Mesenchymal stem cell (in vitro differentiated cells and primary cell): ENCODE results near the gene ACKR3.

Experiments
- DNase-seq: peaks from one replicate; pipeline ENCODE4 v3.0.0-alpha.2; 2013
- H2AFZ ChIP-seq: one replicate; pipeline ENCODE4 v1.6.1; 2013; ENCODE audit warnings: low read depth, mild to moderate bottlenecking, control low read depth, inconsistent platforms, low read length, moderate library complexity
- H2AK5ac ChIP-seq: 2 replicates; pipeline ENCODE4 v1.6.1; 2013; ENCODE audit warnings: low read length, moderate library complexity, mild to moderate bottlenecking, inconsistent platforms; ENCODE audit not compliant: severe bottlenecking
- H2BK120ac ChIP-seq: one replicate; pipeline ENCODE4 v1.6.1; 2013; ENCODE audit warnings: low read depth, mild to moderate bottlenecking, inconsistent platforms, low read length, moderate library complexity
- H2BK12ac ChIP-seq, 2 experiments: one replicate each; pipeline ENCODE4 v1.6.1; 2013; ENCODE audit warnings: inconsistent platforms in 2 of 2, low read length in 2 of 2, mild to moderate bottlenecking in 2 of 2, moderate library complexity in 2 of 2, control low read depth in 1 of 2
- H2BK15ac ChIP-seq: one replicate; pipeline ENCODE4 v1.6.1; 2013; ENCODE audit warnings: mild to moderate bottlenecking, low read depth, inconsistent platforms; ENCODE audit not compliant: poor library complexity, severe bottlenecking
- H2BK5ac ChIP-seq: 2 replicates; pipeline ENCODE4 v1.6.1; 2013; ENCODE audit warnings: low read depth, mild to moderate bottlenecking, low read length, control low read depth, inconsistent platforms; ENCODE audit not compliant: poor library complexity, severe bottlenecking
- H3K14ac ChIP-seq, 2 experiments: one replicate each; pipeline ENCODE4 v1.6.1; 2013; ENCODE audit warnings: inconsistent platforms in 2 of 2, low read length in 2 of 2, control low read depth in 1 of 2, mild to moderate bottlenecking in 1 of 2, moderate library complexity in 1 of 2
- H3K18ac ChIP-seq, 2 experiments: one replicate each; pipeline ENCODE4 v1.6.1; 2013; ENCODE audit warnings: inconsistent platforms in 2 of 2, low read length in 2 of 2, control low read depth in 1 of 2, low read depth in 1 of 2, mild to moderate bottlenecking in 1 of 2
- H3K23ac ChIP-seq, 2 experiments: one replicate each; pipeline ENCODE4 v1.6.1; 2013; ENCODE audit warnings: inconsistent platforms in 2 of 2, low read length in 2 of 2, mild to moderate bottlenecking in 2 of 2, moderate library complexity in 2 of 2, control low read depth in 1 of 2
- H3K27ac ChIP-seq: 2 replicates; pipeline ENCODE4 v1.5.1; 2013; ENCODE audit warnings: mild to moderate bottlenecking, moderate library complexity, low read length, control low read depth, inconsistent platforms; ENCODE audit not compliant: poor library complexity, severe bottlenecking
- H3K27me3 ChIP-seq, 2 experiments: 2 replicates each; pipeline versions ENCODE4 v1.6.1 to v1.7.0; 2013; ENCODE audit warnings: low read length in 2 of 2, mild to moderate bottlenecking in 2 of 2, moderate library complexity in 2 of 2, control low read depth in 1 of 2, inconsistent platforms in 1 of 2; ENCODE audit not compliant: control insufficient read depth in 1 of 2, insufficient read depth in 1 of 2
- H3K36me3 ChIP-seq, 2 experiments: 2 replicates each; pipeline versions ENCODE4 v1.6.1 to v1.7.0; 2013; ENCODE audit warnings: low read length in 2 of 2, control low read depth in 1 of 2, inconsistent platforms in 1 of 2, low read depth in 1 of 2, mild to moderate bottlenecking in 1 of 2; ENCODE audit not compliant: insufficient read depth in 2 of 2, control insufficient read depth in 1 of 2
- H3K4ac ChIP-seq, 2 experiments: one replicate each; pipeline ENCODE4 v1.6.1; 2013; ENCODE audit warnings: inconsistent platforms in 2 of 2, low read length in 2 of 2, mild to moderate bottlenecking in 2 of 2, moderate library complexity in 2 of 2, control low read depth in 1 of 2, low read depth in 1 of 2
- H3K4me1 ChIP-seq: 2 replicates; pipeline ENCODE4 v1.6.1; 2013; ENCODE audit warnings: low read depth, low read length, control low read depth; ENCODE audit not compliant: control insufficient read depth, insufficient read depth
- H3K4me2 ChIP-seq: 2 replicates; pipeline ENCODE4 v1.6.1; 2013; ENCODE audit warnings: low read length, mild to moderate bottlenecking, inconsistent platforms; ENCODE audit not compliant: poor library complexity, severe bottlenecking
- H3K4me3 ChIP-seq, 2 experiments: 2 replicates each; pipeline versions ENCODE4 v1.5.1 to v1.7.0; 2013; ENCODE audit warnings: low read length in 2 of 2, mild to moderate bottlenecking in 2 of 2, control low read depth in 1 of 2, low read depth in 1 of 2; ENCODE audit not compliant: insufficient read depth in 1 of 2
- H3K79me1 ChIP-seq: replicated peaks from 2 replicates; pipeline ENCODE4 v1.6.1; 2013; ENCODE audit warnings: mild to moderate bottlenecking, control low read depth, low read length, inconsistent platforms; ENCODE audit not compliant: poor library complexity, severe bottlenecking
- H3K9ac ChIP-seq: 2 replicates; pipeline ENCODE4 v1.7.0; 2013; ENCODE audit warnings: mild to moderate bottlenecking, low read length, moderate library complexity
- H3K9me3 ChIP-seq: 2 replicates; pipeline ENCODE4 v1.7.0; 2013; ENCODE audit warnings: mild to moderate bottlenecking, low read length; ENCODE audit not compliant: control insufficient read depth
- H4K8ac ChIP-seq: one replicate; pipeline ENCODE4 v1.6.1; 2013; ENCODE audit warnings: inconsistent platforms, mild to moderate bottlenecking, low read length, moderate library complexity
- H4K91ac ChIP-seq: one replicate; pipeline ENCODE4 v1.6.1; 2013; ENCODE audit warnings: mild to moderate bottlenecking, low read length, inconsistent platforms
- WGBS: methylation state at CpG from one replicate; pipeline ENCODE4 v1.1.7; 2013; ENCODE audit warnings: mixed read lengths; 5-methylcytosine and 5-hydroxymethylcytosine counted together

Gene ACKR3

DNA sequence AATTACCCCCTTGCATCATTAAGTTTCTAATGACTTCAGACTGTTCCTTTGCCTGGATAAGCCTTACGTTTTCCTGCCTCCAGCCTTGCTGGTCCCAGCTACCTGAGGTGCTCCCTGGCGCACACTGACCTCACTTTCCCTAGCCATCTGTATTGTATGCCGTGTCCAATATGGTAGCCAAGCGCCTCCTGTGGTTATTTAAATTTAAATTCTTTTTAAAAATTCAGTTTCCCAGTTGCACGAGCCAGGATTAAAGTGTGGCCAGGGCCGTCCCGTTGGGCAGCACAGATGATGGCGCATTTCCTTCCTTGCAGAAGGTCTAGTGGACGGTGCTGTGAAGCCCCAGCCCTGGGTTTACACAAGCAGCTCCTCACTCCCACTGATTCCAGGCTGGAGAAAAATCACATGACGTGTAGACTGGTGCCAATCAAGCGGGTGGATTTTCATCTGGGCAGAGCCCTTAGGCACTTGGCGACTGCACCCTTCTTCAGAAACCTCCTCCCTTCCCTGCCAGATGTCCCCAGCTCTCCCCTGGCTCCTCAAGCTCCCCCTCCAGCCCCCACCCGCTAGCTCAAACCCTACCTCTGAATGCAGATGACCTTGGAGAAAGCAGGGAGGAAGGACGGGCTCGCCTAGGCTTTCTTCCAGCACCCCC, 33.9 kb downstream of the ACKR3 start:
- no peak overlapping the region for H3K14ac ChIP-seq
- no peaks in the 10 kb centered on the region for H3K36me3 ChIP-seq
- 92% methylated on average over 14 of the region's 15 CpGs for WGBS

DNA sequence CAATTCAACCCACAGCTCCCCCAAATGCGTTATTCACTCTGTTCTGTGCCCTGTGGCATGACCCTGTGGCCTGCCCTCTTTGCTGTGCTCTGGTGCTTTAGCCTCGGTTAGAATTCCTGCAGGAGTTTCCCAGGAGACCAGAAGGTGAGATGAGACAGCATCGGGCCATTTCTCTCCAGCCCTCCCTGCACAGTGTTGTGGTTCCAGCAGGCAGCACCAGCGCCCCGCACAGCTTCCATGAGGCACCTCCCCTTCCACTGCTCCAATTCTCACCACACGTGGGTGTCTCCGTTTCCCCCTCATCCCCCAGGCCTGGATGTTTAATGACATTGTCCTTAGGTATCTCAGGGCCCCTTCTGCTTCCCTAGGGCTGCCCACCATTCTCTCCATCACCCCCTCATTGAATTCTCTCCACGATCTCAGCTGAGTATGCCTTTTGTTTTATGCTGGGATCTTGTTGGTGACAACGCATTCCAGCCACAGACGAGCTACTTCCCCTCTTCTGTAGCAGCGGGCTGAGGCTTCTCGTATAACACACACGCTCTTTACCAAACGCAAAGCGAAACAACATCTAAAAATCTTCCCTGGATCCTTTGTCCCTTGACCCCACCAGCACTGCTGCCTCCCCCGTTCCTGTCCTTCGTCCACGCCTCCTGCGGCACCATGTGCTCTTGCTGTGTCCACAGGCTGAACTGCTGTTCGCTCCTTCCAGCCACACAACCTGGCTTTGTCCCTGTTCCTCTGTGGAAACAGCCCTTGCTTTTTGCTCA, 35.1 kb downstream of the ACKR3 start:
- Histone ChIP-seq H3K4ac (no peak overlapping the region), H3K9ac (no peak overlapping the region), H4K91ac (no peak overlapping the region), H2AK5ac (no peak overlapping the region), H3K9me3 (no peaks in the 10 kb centered on the region), H3K4me2 (no peak overlapping the region), H2AFZ (no peak overlapping the region), H3K18ac (no peak overlapping the region), H2BK5ac (no peak overlapping the region), H2BK15ac (no peak overlapping the region), H3K4me1 (peaks cover 2% of the 10 kb centered on the region), H3K4me3 (no peak overlapping the region), H3K36me3 (no peaks in the 10 kb centered on the region), H3K27me3 (peaks cover 17 to 40% of the 10 kb centered on the region in 2 experiments), H2BK12ac (no peak overlapping the region), H3K27ac (no peak overlapping the region), H4K8ac (no peak overlapping the region), H3K14ac (no peak overlapping the region), H2BK120ac (no peak overlapping the region), H3K23ac (no peak overlapping the region), H3K79me1 (no peaks in the 10 kb centered on the region)
- 87% methylated on average over 20 of the region's 20 CpGs for WGBS
- no peak for DNase-seq

More for the DNA sequence above, 33.9 kb downstream of the ACKR3 start:
- H4K8ac ChIP-seq = no peak overlapping the region
- H2BK15ac ChIP-seq = no peak overlapping the region
- no peak overlapping the region for H4K91ac ChIP-seq
- no peak overlapping the region for H3K4ac ChIP-seq
- no peak overlapping the region for H2AK5ac ChIP-seq
- no peak overlapping the region for H2BK120ac ChIP-seq
- H3K4me3 ChIP-seq = no peak overlapping the region
- H3K23ac ChIP-seq = no peak overlapping the region
- no peak overlapping the region for H3K27ac ChIP-seq
- H3K18ac ChIP-seq = no peak overlapping the region
- H2BK5ac ChIP-seq = no peak overlapping the region
- no peak overlapping the region for H2BK12ac ChIP-seq
- H3K9ac ChIP-seq = no peak overlapping the region
- peaks cover 2% of the 10 kb centered on the region for H3K4me1 ChIP-seq
- H3K27me3 ChIP-seq = peaks cover 17 to 48% of the 10 kb centered on the region in 2 experiments
- no peak overlapping the region for H2AFZ ChIP-seq
- H3K79me1 ChIP-seq = no peaks in the 10 kb centered on the region
- DNase-seq = no peak
- no peak overlapping the region for H3K4me2 ChIP-seq
- H3K9me3 ChIP-seq = no peaks in the 10 kb centered on the region

DNA sequence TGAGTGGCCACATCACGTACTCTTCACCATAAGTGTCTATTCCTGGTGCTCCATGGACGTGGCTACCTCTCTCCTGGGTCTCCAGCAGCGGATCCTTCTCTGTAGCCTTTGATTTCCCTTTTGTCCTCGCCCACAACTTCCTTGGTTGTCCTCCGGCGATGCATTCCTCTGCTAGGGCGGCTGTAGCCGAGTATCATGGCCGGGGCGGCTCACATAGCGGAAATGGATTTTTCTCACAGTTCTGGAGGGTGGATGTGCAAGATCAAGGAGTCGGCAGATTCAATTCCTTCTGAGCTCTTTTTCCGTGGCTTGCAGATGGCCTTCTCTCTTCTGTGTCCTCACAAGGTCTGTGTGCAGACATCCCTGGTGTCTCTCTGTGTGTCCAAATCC, 35.7 kb downstream of the ACKR3 start:
- peaks cover 17 to 38% of the 10 kb centered on the region in 2 experiments for H3K27me3 ChIP-seq
- no peaks in the 10 kb centered on the region for H3K36me3 ChIP-seq
- no peak overlapping the region for H2BK12ac ChIP-seq
- H3K4me2 ChIP-seq = no peak overlapping the region
- H3K79me1 ChIP-seq = no peaks in the 10 kb centered on the region
- no peak overlapping the region for H3K23ac ChIP-seq
- H4K8ac ChIP-seq = no peak overlapping the region
- H3K9ac ChIP-seq = no peak overlapping the region
- no peak overlapping the region for H4K91ac ChIP-seq
- H3K4me3 ChIP-seq = no peak overlapping the region
- H3K18ac ChIP-seq = no peak overlapping the region
- no peak overlapping the region for H2AFZ ChIP-seq
- H3K14ac ChIP-seq = no peak overlapping the region
- H3K4me1 ChIP-seq = peaks cover 2% of the 10 kb centered on the region
- no peak overlapping the region for H3K27ac ChIP-seq
- H2BK5ac ChIP-seq = no peak overlapping the region
- H3K4ac ChIP-seq = no peak overlapping the region
- 93% methylated on average over 13 of the region's 13 CpGs for WGBS
- H2AK5ac ChIP-seq = no peak overlapping the region
- no peaks in the 10 kb centered on the region for H3K9me3 ChIP-seq
- DNase-seq = no peak
- H2BK120ac ChIP-seq = no peak overlapping the region
- H2BK15ac ChIP-seq = no peak overlapping the region

DNA sequence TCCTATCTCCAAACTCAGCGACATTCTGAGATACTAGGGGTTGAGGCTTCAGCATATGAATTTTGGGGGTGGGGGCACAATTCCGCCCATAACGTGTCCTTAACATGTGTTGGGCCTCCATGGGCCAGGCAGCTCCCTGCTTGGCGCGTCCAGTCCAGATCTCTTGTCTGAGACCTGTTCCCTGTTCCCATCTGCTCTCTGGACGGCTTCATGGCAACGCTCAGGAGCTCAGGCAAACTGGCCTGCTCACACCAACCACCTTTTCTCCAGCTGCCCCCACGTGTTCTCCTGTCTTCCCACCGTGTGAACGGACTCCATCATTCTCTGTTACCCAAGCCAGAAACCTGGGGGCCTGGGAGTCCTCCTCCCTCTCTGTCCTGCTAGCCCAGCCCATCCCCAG, 36.4 kb downstream of the ACKR3 start:
- Histone ChIP-seq H3K4me1 (peaks cover 4% of the 10 kb centered on the region), H2BK15ac (no peak overlapping the region), H3K14ac (no peak overlapping the region), H2AFZ (no peak overlapping the region), H3K4ac (no peak overlapping the region), H2BK120ac (no peak overlapping the region), H2BK5ac (no peak overlapping the region), H3K18ac (no peak overlapping the region), H4K91ac (no peak overlapping the region), H3K79me1 (no peaks in the 10 kb centered on the region), H2BK12ac (no peak overlapping the region), H4K8ac (no peak overlapping the region), H2AK5ac (no peak overlapping the region), H3K9me3 (no peaks in the 10 kb centered on the region), H3K23ac (no peak overlapping the region), H3K4me3 (no peak overlapping the region), H3K9ac (no peak overlapping the region), H3K36me3 (no peaks in the 10 kb centered on the region), H3K4me2 (no peak overlapping the region), H3K27ac (no peak overlapping the region), H3K27me3 (peaks cover 15 to 32% of the 10 kb centered on the region in 2 experiments)
- no peak for DNase-seq
- 88% methylated on average over 10 of the region's 10 CpGs for WGBS
